GM20000 (cell line): ENCODE measurements around the gene LEMD3.
A peak's percentile ranks its signal among the peaks of the same experiment; 100 is the strongest.

Experiments used
- DNase-seq: peaks from one replicate; pipeline ENCODE4 v3.0.0; 2012; ENCODE audit warnings: low spot score
- CTCF ChIP-seq: IDR thresholded peaks from 2 replicates; pipeline ENCODE4 v1.5.1; 2012; ENCODE audit warnings: mild to moderate bottlenecking, control low read depth; ENCODE audit errors: extremely low read depth, missing control alignments

The LEMD3 gene

GRCh38 chr12:65205886-65206285, 36.5 kb downstream of the LEMD3 start:
- TF ChIP-seq CTCF = no peak
- DNase-seq = no peak

GRCh38 chr12:65208125-65208524, 38.7 kb downstream of the LEMD3 start:
- DNase-seq = no peak
- no peak for TF ChIP-seq CTCF

- no peak for TF ChIP-seq CTCF
- no peak for DNase-seq
Observed at GRCh38 chr12:65208964-65209654, 39.7 kb downstream of the LEMD3 start.

- peak; percentile 12 for DNase-seq
- no peak for TF ChIP-seq CTCF
Observed at GRCh38 chr12:65209655-65210043, 40.3 kb downstream of the LEMD3 start.

GRCh38 chr12:65217086-65217485, 47.7 kb downstream of the LEMD3 start:
- TF ChIP-seq CTCF = no peak
- DNase-seq = no peak

GRCh38 chr12:65220761-65221160, 51.4 kb downstream of the LEMD3 start:
- no peak for TF ChIP-seq CTCF
- no peak for DNase-seq

- no peak for DNase-seq
- TF ChIP-seq CTCF = no peak
Observed at GRCh38 chr12:65229441-65229840, 60.1 kb downstream of the LEMD3 start.
